Measurements from ENCODE around the gene DYNLT4.
"Not testable (repeated sequence)": the region's sequence is repeated elsewhere in the genome, so short reads cannot be mapped to it uniquely, and the experiment has no call there.

The DYNLT4 gene

GRCh38 chr1:44828841-44829440 is 21.8 kb upstream of the DYNLT4 start:
- DNase-seq (ENCODE audit: low read depth): no peak

- no peak for DNase-seq (ENCODE audit: low read depth)
Measured at GRCh38 chr1:44828003-44828651, 21.0 kb upstream of the DYNLT4 start.

- DNase-seq (ENCODE audit: low read depth): no peak
Measured at GRCh38 chr1:44827197-44828002, 20.2 kb upstream of the DYNLT4 start.

- DNase-seq (ENCODE audit: low read depth): no peak
Measured at GRCh38 chr1:44826375-44827196, 19.4 kb upstream of the DYNLT4 start.

- not testable (repeated sequence) for DNase-seq (ENCODE audit: low read depth)
Measured at GRCh38 chr1:44824392-44824791, 17.2 kb upstream of the DYNLT4 start.

GRCh38 chr1:44822981-44823451 is 15.9 kb upstream of the DYNLT4 start:
- DNase-seq (ENCODE audit: low read depth): no peak

GRCh38 chr1:44822131-44822701 is 15.1 kb upstream of the DYNLT4 start:
- no peak for DNase-seq (ENCODE audit: low read depth)

GRCh38 chr1:44821240-44821715 is 14.1 kb upstream of the DYNLT4 start:
- no peak for DNase-seq (ENCODE audit: low read depth)

- DNase-seq (ENCODE audit: low read depth): no peak
Measured at GRCh38 chr1:44820328-44821239, 13.4 kb upstream of the DYNLT4 start.

GRCh38 chr1:44819608-44820327 is 12.6 kb upstream of the DYNLT4 start:
- DNase-seq (ENCODE audit: low read depth): peak; percentile 74

- no peak for DNase-seq (ENCODE audit: low read depth)
Measured at GRCh38 chr1:44819196-44819607, 12.1 kb upstream of the DYNLT4 start.

- DNase-seq (ENCODE audit: low read depth): no peak
Measured at GRCh38 chr1:44817771-44818495, 10.8 kb upstream of the DYNLT4 start.

- DNase-seq (ENCODE audit: low read depth): no peak
Measured at GRCh38 chr1:44817307-44817706, 10.2 kb upstream of the DYNLT4 start.

GRCh38 chr1:44815926-44816325 is 8.8 kb upstream of the DYNLT4 start:
- DNase-seq (ENCODE audit: low read depth): not testable (repeated sequence)

- DNase-seq (ENCODE audit: low read depth): no peak
Measured at GRCh38 chr1:44812822-44813543, 5.8 kb upstream of the DYNLT4 start.

- DNase-seq (ENCODE audit: low read depth): no peak
Measured at GRCh38 chr1:44811234-44811633, 4.1 kb upstream of the DYNLT4 start.

GRCh38 chr1:44810762-44811105 is 3.6 kb upstream of the DYNLT4 start:
- not testable (repeated sequence) for DNase-seq (ENCODE audit: low read depth)

- no peak for DNase-seq (ENCODE audit: low read depth)
Measured at GRCh38 chr1:44810101-44810761, 3.1 kb upstream of the DYNLT4 start.
